ENCODE results near the gene OR51B6. TPM values are rescaled to one million over a fixed set of nuclear protein-coding genes. Genes with fewer than 3 reads are reported as not detected.

The OR51B6 gene
- total RNA-seq (2021) (not detected in 2 replicates), Bru-seq, nascent RNA (not detected), BruChase-seq, experiment 1, labeled RNA remaining after a 2-hour chase (not detected), BruChase-seq, experiment 2, labeled RNA remaining after a 6-hour chase (not detected)
- long read RNA-seq: 0 reads

- DNase-seq (ENCODE audit: low spot score): no peak
- H3K9me3 ChIP-seq (ENCODE audit: low read depth, low read length, poor library complexity, severe bottlenecking): no peaks in the 10 kb centered on the region
- H3K4me3 ChIP-seq (ENCODE audit: low read depth, low read length, poor library complexity, severe bottlenecking): no peak within 1 kb of the TSS
- no peak within 1 kb of the TSS for H3K27ac ChIP-seq (ENCODE audit: low read depth, low read length, poor library complexity, severe bottlenecking)
- no peak for TF ChIP-seq EZH2 (IDR thresholded peaks at IDR 0.05; ENCODE audit: borderline replicate concordance, low read depth, low read length, poor library complexity, severe bottlenecking)
- TF ChIP-seq CTCF (conservative IDR thresholded peaks at IDR 0.05; ENCODE audit: low read depth, low read length): no peak
- no TSS peak for BruUV-seq (replicated peaks)
- no peaks in the 10 kb centered on the region for H3K36me3 ChIP-seq (ENCODE audit: insufficient read depth, low read length, poor library complexity, severe bottlenecking)
- ChIA-PET POLR2A (ENCODE audit: low non-redundant PET) (no interaction called here), CTCF (no interaction called here)
- intact Hi-C loops (cut with micrococcal nuclease; ENCODE audit: unreplicated experiment): no loop called here
- no peaks in the 10 kb centered on the region for H3K4me1 ChIP-seq (ENCODE audit: insufficient read depth, low read length, poor library complexity, severe bottlenecking)
- no peaks in the 10 kb centered on the region for H3K27me3 ChIP-seq (replicated peaks; ENCODE audit: insufficient read depth, low read depth, low read length, poor library complexity)
Observed at GRCh38 chr11:5351208-5351607, at the start of gene OR51B6. Gene OR51B6, plus strand, starts transcription at chr11:5351508. Its CDS starts 0 bp downstream, at chr11:5351508.

- intact Hi-C loops (cut with micrococcal nuclease; ENCODE audit: unreplicated experiment): no loop called here
- Histone ChIP-seq H3K4me3 (ENCODE audit: low read depth, low read length, poor library complexity, severe bottlenecking) (no peak within 1 kb of the TSS), H3K4me1 (ENCODE audit: insufficient read depth, low read length, poor library complexity, severe bottlenecking) (no peaks in the 10 kb centered on the region), H3K27me3 (replicated peaks; ENCODE audit: insufficient read depth, low read depth, low read length, poor library complexity) (no peaks in the 10 kb centered on the region), H3K36me3 (ENCODE audit: insufficient read depth, low read length, poor library complexity, severe bottlenecking) (no peaks in the 10 kb centered on the region), H3K9me3 (ENCODE audit: low read depth, low read length, poor library complexity, severe bottlenecking) (no peaks in the 10 kb centered on the region), H3K27ac (ENCODE audit: low read depth, low read length, poor library complexity, severe bottlenecking) (no peak within 1 kb of the TSS)
- no peak for TF ChIP-seq EZH2 (IDR thresholded peaks at IDR 0.05; ENCODE audit: borderline replicate concordance, low read depth, low read length, poor library complexity, severe bottlenecking)
- no peak for TF ChIP-seq CTCF (conservative IDR thresholded peaks at IDR 0.05; ENCODE audit: low read depth, low read length)
- ChIA-PET POLR2A (ENCODE audit: low non-redundant PET) (no interaction called here), CTCF (no interaction called here)
- DNase-seq (ENCODE audit: low spot score): no peak
- no TSS peak for BruUV-seq (replicated peaks)
Observed at GRCh38 chr11:5301846-5302245, 49.5 kb upstream of the OR51B6 start, which contains the start of gene OR51B4. Gene OR51B4, minus strand, starts transcription at chr11:5301946. Its CDS starts 0 bp downstream, at chr11:5301946.

GRCh38 chr11:5303626-5304025 lies 47.7 kb upstream of the OR51B6 start:
- no peak for DNase-seq (ENCODE audit: low spot score)
- intact Hi-C loops (cut with micrococcal nuclease; ENCODE audit: unreplicated experiment): no loop called here
- Histone ChIP-seq H3K27ac (ENCODE audit: low read depth, low read length, poor library complexity, severe bottlenecking) (no peak overlapping the region), H3K27me3 (replicated peaks; ENCODE audit: insufficient read depth, low read depth, low read length, poor library complexity) (no peaks in the 10 kb centered on the region), H3K4me1 (ENCODE audit: insufficient read depth, low read length, poor library complexity, severe bottlenecking) (no peaks in the 10 kb centered on the region), H3K4me3 (ENCODE audit: low read depth, low read length, poor library complexity, severe bottlenecking) (no peak overlapping the region), H3K36me3 (ENCODE audit: insufficient read depth, low read length, poor library complexity, severe bottlenecking) (no peaks in the 10 kb centered on the region), H3K9me3 (ENCODE audit: low read depth, low read length, poor library complexity, severe bottlenecking) (no peaks in the 10 kb centered on the region)
- ChIA-PET POLR2A (ENCODE audit: low non-redundant PET) (no interaction called here), CTCF (no interaction called here)
- BruUV-seq (replicated peaks): no TSS peak
- TF ChIP-seq CTCF (conservative IDR thresholded peaks at IDR 0.05; ENCODE audit: low read depth, low read length) (no peak), EZH2 (IDR thresholded peaks at IDR 0.05; ENCODE audit: borderline replicate concordance, low read depth, low read length, poor library complexity, severe bottlenecking) (no peak)

Measured in A673 (cell line).